GM12878 (cell line): ENCODE measurements around the gene AFF1. TPM values are rescaled to one million over a fixed set of nuclear protein-coding genes. Genes with fewer than 3 reads are reported as not detected.
A peak's percentile ranks its signal among the peaks of the same experiment; 100 is the strongest.

Experiments
- ATAC-seq: fragments of 200-7000 bp; cut with Tn5 transposase; 3 replicates; pipeline ENCODE4 v1.9.1; 2020; ENCODE audit warnings: mild to moderate bottlenecking, moderate library complexity
- BruUV-seq: library from RNA; stranded (reverse); fragments of 400-500 nt; replicated peaks from 2 replicates; lab custom pipeline; 2021; lab: Mats Ljungman, UMichigan
- CTCF ChIA-PET: fragments of 300-600 bp; sonication (Branson Sonifier 250); formaldehyde crosslinking; extraction: SDS; loops from one replicate; lab custom pipeline; 2021; ENCODE audit warnings: inconsistent platforms; lab: Yijun Ruan, JAX
- POLR2A ChIA-PET: fragments of 350-600 bp; formaldehyde crosslinking; extraction: SDS; loops from one replicate; lab custom pipeline; 2021; ENCODE audit warnings: inconsistent platforms; lab: Charles Lee
- RAD21 ChIA-PET: fragments of 300-600 bp; sonication (Branson Sonifier 250); formaldehyde crosslinking; loops from one replicate; lab custom pipeline; 2023; ENCODE audit warnings: antibody characterized with exemption; ENCODE audit not compliant: unreplicated experiment; lab: Charles Lee
- SMC1A ChIA-PET: fragments of 300-600 bp; sonication (Branson Sonifier 250); formaldehyde crosslinking; loops from one replicate; lab custom pipeline; 2023; ENCODE audit not compliant: unreplicated experiment, uncharacterized antibody; lab: Charles Lee
- DNase-seq: peaks from one replicate; pipeline ENCODE4 v3.0.0-alpha.2; 2011; ENCODE audit warnings: low read depth, low spot score
- FAIRE-seq: peaks from 3 replicates; lab custom pipeline; 2011; peaks lifted over from hg19 to GRCh38; lab: Jason Lieb, UNC
- H2AFZ ChIP-seq: 2 replicates; pipeline ENCODE4 v1.6.0; 2011; ENCODE audit warnings: low read depth, low read length, control low read depth; ENCODE audit not compliant: control insufficient read depth
- H3K27ac ChIP-seq: 2 replicates; pipeline ENCODE4 v1.5.1; 2011; ENCODE audit warnings: control low read depth; ENCODE audit not compliant: control insufficient read depth, insufficient read depth
- H3K27me3 ChIP-seq, 2 experiments: replicated peaks in 1 of 2; 2 replicates each; pipeline versions ENCODE4 v1.6.0 to v1.6.1; 2011; ENCODE audit warnings: low read length in 1 of 2; ENCODE audit not compliant: control insufficient read depth in 2 of 2, insufficient read depth in 2 of 2
- H3K36me3 ChIP-seq, 2 experiments: 2 replicates each; pipeline ENCODE4 v1.5.1; 2011; ENCODE audit warnings: low read length in 1 of 2; ENCODE audit not compliant: control insufficient read depth in 2 of 2, insufficient read depth in 2 of 2
- H3K4me1 ChIP-seq: 2 replicates; pipeline ENCODE4 v1.6.1; 2011; ENCODE audit warnings: mild to moderate bottlenecking, low read length, moderate library complexity, mixed read lengths; ENCODE audit not compliant: control insufficient read depth, insufficient read depth
- H3K4me2 ChIP-seq: 2 replicates; pipeline ENCODE4 v1.6.0; 2011; ENCODE audit warnings: control low read depth; ENCODE audit not compliant: control insufficient read depth, insufficient read depth
- H3K4me3 ChIP-seq: fragments of 200-600 bp; sonication (generic); 2 replicates; pipeline ENCODE4 v1.5.1; 2016
- H3K79me2 ChIP-seq: 2 replicates; pipeline ENCODE4 v1.6.0; 2011; ENCODE audit warnings: low read length; ENCODE audit not compliant: control insufficient read depth, insufficient read depth
- H3K9ac ChIP-seq: 2 replicates; pipeline ENCODE4 v1.8.0; 2011; ENCODE audit warnings: low read length, control low read depth, mixed read lengths; ENCODE audit not compliant: control insufficient read depth, insufficient read depth
- H3K9me3 ChIP-seq: replicated peaks from 3 replicates; pipeline ENCODE4 v1.5.1; 2011; ENCODE audit warnings: mild to moderate bottlenecking, low read length; ENCODE audit not compliant: control insufficient read depth, insufficient read depth
- H4K20me1 ChIP-seq: 2 replicates; pipeline ENCODE4 v1.6.0; 2011; ENCODE audit not compliant: control insufficient read depth, insufficient read depth
- ATF2 ChIP-seq: IDR thresholded peaks from 2 replicates; pipeline ENCODE4 v1.6.1; 2012; ENCODE audit warnings: low read length, inconsistent platforms
- BCLAF1 ChIP-seq: fragments of 450-650 bp; IDR thresholded peaks from 2 replicates; pipeline ENCODE4 v1.6.1; 2017; ENCODE audit warnings: antibody characterized with exemption, mild to moderate bottlenecking, moderate library complexity
- FOS ChIP-seq: IDR thresholded peaks from 3 replicates; pipeline ENCODE4 v1.6.1; 2011; ENCODE audit warnings: borderline replicate concordance; ENCODE audit not compliant: insufficient read length; ENCODE audit errors: extremely low read depth
- IKZF2 ChIP-seq, 2 experiments: fragments of 450-650 bp; IDR thresholded peaks; 2 replicates each; pipeline ENCODE4 v1.6.1; 2017; ENCODE audit warnings: mild to moderate bottlenecking in 2 of 2, moderate library complexity in 2 of 2
- MEF2A ChIP-seq: IDR thresholded peaks from 2 replicates; pipeline ENCODE4 v1.6.1; 2011; ENCODE audit warnings: low read depth, mild to moderate bottlenecking, low read length, moderate library complexity; ENCODE audit not compliant: insufficient read depth
- MTA3 ChIP-seq: IDR thresholded peaks from 2 replicates; pipeline ENCODE4 v1.6.1; 2012; ENCODE audit warnings: low read length, inconsistent platforms, borderline replicate concordance
- RAD21 ChIP-seq: IDR thresholded peaks from 2 replicates; pipeline ENCODE4 v1.6.1; 2011; ENCODE audit warnings: mild to moderate bottlenecking, low read depth, low read length, moderate library complexity; ENCODE audit not compliant: insufficient read depth
- RELA ChIP-seq: fragments of 450-650 bp; IDR thresholded peaks from 2 replicates; pipeline ENCODE4 v1.8.0; 2014; ENCODE audit warnings: borderline replicate concordance; ENCODE audit not compliant: partially characterized antibody
- SIX5 ChIP-seq: IDR thresholded peaks from 2 replicates; pipeline ENCODE4 v1.6.1; 2011; ENCODE audit warnings: mild to moderate bottlenecking, low read depth, low read length, moderate library complexity; ENCODE audit not compliant: severe bottlenecking
- YBX1 ChIP-seq: fragments of 450-650 bp; IDR thresholded peaks from 2 replicates; pipeline ENCODE4 v1.6.1; 2016; ENCODE audit warnings: antibody characterized with exemption
- ZBTB40 ChIP-seq: fragments of 450-650 bp; IDR thresholded peaks from 2 replicates; pipeline ENCODE4 v1.6.1; 2016; ENCODE audit warnings: mild to moderate bottlenecking, moderate library complexity, borderline replicate concordance
- ZNF274 ChIP-seq: IDR thresholded peaks from one replicate; pipeline ENCODE4 v1.8.0; 2011; ENCODE audit not compliant: insufficient read length, insufficient read depth
- WGBS: methylation state at CpG from one replicate; pipeline ENCODE4 v1.1.6; 2016; ENCODE audit warnings: low lambda C conversion rate; ENCODE audit not compliant: insufficient replicate concordance, insufficient coverage; ENCODE audit errors: missing lambda C conversion rate; 5-methylcytosine and 5-hydroxymethylcytosine counted together
- in situ Hi-C: fragments of 300-500 bp; cut with MboI; formaldehyde crosslinking; loops from 9 replicates; pipeline ENCODE4 v1.14.3; 2018; ENCODE audit warnings: mixed read lengths
- intact Hi-C: fragments of 100-400 bp; cut with micrococcal nuclease; formaldehyde crosslinking; loops from one replicate; pipeline ENCODE4 v1.14.2; 2022; ENCODE audit not compliant: unreplicated experiment
- polyA plus RNA-seq, 11 experiments: library from polyadenylated mRNA; depleted of rRNA in 4 of 11; unstranded in 6 of 11; stranded (reverse) in 5 of 11; fragments of >200 nt; fragmentation: Nextera tagmentation in 4 of 11; fragmentation: Illumina TruSeq in 1 of 11; extraction: Ambion mirVana in 4 of 11; extraction: Trizol in 1 of 11; gene quantifications; 1 replicate in 1 of 11; 2 replicates in 10 of 11; pipeline versions ENCODE4 v1.2.1 to v1.2.3, GENCODE V29; 2011 to 2016; ENCODE audit warnings: inconsistent platforms in 2 of 11, missing spikeins in 2 of 11, low read depth in 1 of 11
- total RNA-seq, 4 experiments: library from RNA; depleted of rRNA in 3 of 4; stranded (reverse); fragments of >200 nt in 3 of 4; fragmentation: Illumina TruSeq in 1 of 4; extraction: Trizol in 1 of 4; gene quantifications; 2 replicates each; pipeline versions ENCODE4 v1.2.1 to v1.2.3, GENCODE V29; 2013 to 2021

AFF1 gene
- total and polyA plus RNA-seq, 10 of the 15 experiments (the other 5 are each of a cell fraction or from before 2014, with no cell fraction given): 3.5 to 56.1 (median 21.5) TPM

GRCh38 chr4:87055311-87055710 is 120.5 kb downstream of the AFF1 start (continued):
- 0 out of 4 replicates have a peak, but pooled peaks of 1 of the 2 experiments have one; percentile 21 for TF ChIP-seq IKZF2 (IDR thresholded peaks at IDR 0.05)
- TF ChIP-seq FOS: no peak
- TF ChIP-seq ZNF274: no peak
- TF ChIP-seq RELA: no peak
- TF ChIP-seq, all 136 proteins: peak for 2

GRCh38 chr4:87056881-87057280 is 122.1 kb downstream of the AFF1 start:
- Histone ChIP-seq H3K27ac (no peak overlapping the region), H3K36me3 (peaks cover 2 to 25% of the 10 kb centered on the region in 2 experiments), H3K4me3 (no peak overlapping the region), H3K9me3 (no peaks in the 10 kb centered on the region), H2AFZ (no peak overlapping the region), H3K79me2 (peaks cover 87% of the 10 kb centered on the region), H3K4me1 (peaks cover 40% of the 10 kb centered on the region), H3K27me3 (no peaks in the 10 kb centered on the region), H3K9ac (no peak overlapping the region), H4K20me1 (no peaks in the 10 kb centered on the region)
- FAIRE-seq (no peak), DNase-seq (no peak), ATAC-seq (no peak)
- 100% methylated on average over 2 of the region's 2 CpGs for WGBS
- ChIA-PET POLR2A (interaction anchor here (2.6 kb wide), 1 partner anchor 13 kb away, joined by 11 read pairs; no protein-coding TSS in a partner anchor), RAD21 (interaction anchor here (1.1 to 3.8 kb wide), 8 partner anchors 13 to 121 kb away, joined by 3 to 13 read pairs (median 5); partner anchors contain the start of gene AFF1)
- BruUV-seq: no TSS peak
- intact Hi-C loops: no loop called here
- in situ Hi-C loops: no loop called here
- TF ChIP-seq MEF2A: no peak
- TF ChIP-seq RAD21: no peak
- TF ChIP-seq ZBTB40: no peak
- TF ChIP-seq SIX5: no peak
- no peak for TF ChIP-seq BCLAF1
- TF ChIP-seq YBX1: no peak
- no peak for TF ChIP-seq MTA3
- no peak for TF ChIP-seq ATF2
- TF ChIP-seq, all 136 proteins: peak for 0
- SMC1A ChIA-PET: interaction anchor here (0.6 to 6.9 kb wide), 15 partner anchors 12 to 561 kb away, joined by 3 to 57 read pairs (median 4); no protein-coding TSS in a partner anchor
- CTCF ChIA-PET: interaction anchor here (3.7 to 4.2 kb wide), 2 partner anchors 36 to 134 kb away, joined by 19 to 22 read pairs; no protein-coding TSS in a partner anchor
- no peak overlapping the region for H3K4me2 ChIP-seq
